Activated B cell treated with CpG ODN at 0.5 μM for 24 hours (primary cell): ENCODE measurements around the gene SLC4A2. TPM values are rescaled to one million over a fixed set of nuclear protein-coding genes. Genes with fewer than 3 reads are reported as not detected.

Experiments used
- ATAC-seq: fragments of 200-7000 bp; cut with Tn5 transposase; one replicate; pipeline ENCODE4 v1.10.0; 2021; ENCODE audit warnings: low read depth, mild to moderate bottlenecking, moderate library complexity
- CTCF ChIA-PET: fragments of 350-600 bp; sonication (Branson Sonifier 250); formaldehyde crosslinking; loops from one replicate; lab custom pipeline; 2021; ENCODE audit warnings: antibody characterized with exemption; lab: Charles Lee
- POLR2A ChIA-PET: fragments of 350-600 bp; sonication (Branson Sonifier 250); formaldehyde crosslinking; loops from one replicate; lab custom pipeline; 2021; ENCODE audit warnings: antibody characterized with exemption; lab: Charles Lee
- DNase-seq: peaks from one replicate; pipeline ENCODE4 v3.0.0; 2022
- H3K27ac Mint-ChIP-seq: one replicate; pipeline ENCODE4 v1.8.0; 2020; ENCODE audit warnings: mixed read lengths
- H3K27me3 Mint-ChIP-seq: one replicate; pipeline ENCODE4 v1.8.0; 2021; ENCODE audit warnings: mixed read lengths
- H3K36me3 Mint-ChIP-seq: one replicate; pipeline ENCODE4 v1.8.0; 2021; ENCODE audit warnings: low read depth, mixed read lengths
- H3K4me1 Mint-ChIP-seq: one replicate; pipeline ENCODE4 v1.8.0; 2021; ENCODE audit warnings: mixed read lengths
- H3K4me3 Mint-ChIP-seq: one replicate; pipeline ENCODE4 v1.8.0; 2020; ENCODE audit warnings: mild to moderate bottlenecking, mixed read lengths
- H3K9me3 Mint-ChIP-seq: one replicate; pipeline ENCODE4 v1.8.0; 2020; ENCODE audit warnings: mixed read lengths
- CTCF ChIP-seq: fragments of 200-600 bp; IDR thresholded peaks from one replicate; pipeline ENCODE4 v1.8.0; 2022; ENCODE audit warnings: antibody characterized with exemption, mild to moderate bottlenecking
- intact Hi-C: fragments of 100-400 bp; cut with micrococcal nuclease; formaldehyde crosslinking; loops from one replicate; pipeline ENCODE4 v1.15.1; 2024
- total RNA-seq: library from RNA; stranded (reverse); gene quantifications from 2 replicates; pipeline ENCODE4 v1.2.3, GENCODE V29; 2022

SLC4A2 gene
- total RNA-seq, 1 donor from 2014 or later = 72.5 TPM

- no peak for DNase-seq
- no peak for ATAC-seq
- H3K9me3 Mint-ChIP-seq = no peaks in the 10 kb centered on the region
- intact Hi-C loops = loop anchor here (1.0 kb wide), 4 partner anchors 43 to 178 kb away; no protein-coding TSS in a partner anchor
- H3K4me3 Mint-ChIP-seq = no peak overlapping the region
- H3K27ac Mint-ChIP-seq = no peak overlapping the region
- H3K36me3 Mint-ChIP-seq = peaks cover 2% of the 10 kb centered on the region
- TF ChIP-seq CTCF = no peak
- POLR2A ChIA-PET = no interaction called here
- peaks cover 3% of the 10 kb centered on the region for H3K4me1 Mint-ChIP-seq
- peaks cover 4% of the 10 kb centered on the region for H3K27me3 Mint-ChIP-seq
- CTCF ChIA-PET = interaction anchor here (0.8 to 1.4 kb wide), 6 partner anchors 9 to 174 kb away, joined by 3 to 12 read pairs (median 5); no protein-coding TSS in a partner anchor
Observed at GRCh38 chr7:151124899-151125399, 65.6 kb downstream of the SLC4A2 start.

- intact Hi-C loops = no loop called here
- Mint-ChIP-seq H3K4me1 (peaks cover 3% of the 10 kb centered on the region), H3K9me3 (no peaks in the 10 kb centered on the region), H3K27ac (no peak overlapping the region), H3K4me3 (no peak overlapping the region), H3K27me3 (peaks cover 4% of the 10 kb centered on the region), H3K36me3 (peaks cover 2% of the 10 kb centered on the region)
- ATAC-seq = no peak
- CTCF ChIA-PET = interaction anchor here (1.1 kb wide), 1 partner anchor 16 kb away, joined by 3 read pairs; no protein-coding TSS in a partner anchor
- DNase-seq = no peak
- TF ChIP-seq CTCF = no peak
- POLR2A ChIA-PET = no interaction called here
Observed at GRCh38 chr7:151125470-151125845, 66.1 kb downstream of the SLC4A2 start.

GRCh38 chr7:151125846-151126481 lies 66.6 kb downstream of the SLC4A2 start:
- H3K27ac Mint-ChIP-seq = no peak overlapping the region
- CTCF ChIA-PET = no interaction called here
- no peak for TF ChIP-seq CTCF
- DNase-seq (no peak), ATAC-seq (no peak)
- peaks cover 3% of the 10 kb centered on the region for H3K4me1 Mint-ChIP-seq
- no peaks in the 10 kb centered on the region for H3K9me3 Mint-ChIP-seq
- intact Hi-C loops = no loop called here
- POLR2A ChIA-PET = no interaction called here
- H3K36me3 Mint-ChIP-seq = peaks cover 2% of the 10 kb centered on the region
- peaks cover 4% of the 10 kb centered on the region for H3K27me3 Mint-ChIP-seq
- no peak overlapping the region for H3K4me3 Mint-ChIP-seq

Other genes with a start within 250 kb of the SLC4A2 start
- gene AOC1, start 207.1 kb upstream of the SLC4A2 start, total RNA-seq = not detected in 2 replicates
- 0.12 and 0.29 TPM in 2 replicates for gene KCNH2, start 81.3 kb upstream of the SLC4A2 start, total RNA-seq
- 0.10 and 0.22 TPM in 2 replicates for gene NOS3, start 68.6 kb upstream of the SLC4A2 start, total RNA-seq
- gene ATG9B, start 35.1 kb upstream of the SLC4A2 start, total RNA-seq = 1.8 and 2.3 TPM in 2 replicates
- gene ABCB8, start 31.1 kb upstream of the SLC4A2 start, total RNA-seq = 38.9 and 46.5 TPM in 2 replicates
- 1.2 TPM in 2 replicates for gene ASIC3, start 11.1 kb upstream of the SLC4A2 start, total RNA-seq
- 7.5 and 8.1 TPM in 2 replicates for gene CDK5, start 1.7 kb upstream of the SLC4A2 start, total RNA-seq
- 97.6 and 103 TPM in 2 replicates for gene FASTK, start 21.2 kb downstream of the SLC4A2 start, total RNA-seq
- 40.5 and 43.5 TPM in 2 replicates for gene TMUB1, start 23.9 kb downstream of the SLC4A2 start, total RNA-seq
- 6.5 and 7.4 TPM in 2 replicates for gene AGAP3, start 26.9 kb downstream of the SLC4A2 start, total RNA-seq
- not detected in 2 replicates for gene GBX1, start 108.1 kb downstream of the SLC4A2 start, total RNA-seq
- not detected in 2 replicates for gene ASB10, start 127.7 kb downstream of the SLC4A2 start, total RNA-seq
- 0.76 and 1.8 TPM in 2 replicates for gene H2BK1, start 150.9 kb downstream of the SLC4A2 start, total RNA-seq
- 47.3 and 52.4 TPM in 2 replicates for gene ABCF2, start 167.6 kb downstream of the SLC4A2 start, total RNA-seq
- gene CHPF2, start 172.9 kb downstream of the SLC4A2 start, total RNA-seq = 32.4 and 41.2 TPM in 2 replicates
- gene SMARCD3, start 189.1 kb downstream of the SLC4A2 start, total RNA-seq = not detected in 2 replicates